HL-60 (cell line): ENCODE measurements around the gene ATXN7L3.
"Not testable (repeated sequence)": the region's sequence is repeated elsewhere in the genome, so short reads cannot be mapped to it uniquely, and the experiment has no call there.

ENCODE experiments used
- DNase-seq, 2 experiments: peaks; one replicate each; pipeline ENCODE4 v3.0.0-alpha.2; 2010 to 2020; ENCODE audit warnings: low read depth in 1 of 2, low spot score in 1 of 2
- H3K27ac ChIP-seq: fragments of 250-450 bp; sonication (Bioruptor Pico); replicated peaks from 2 replicates; pipeline ENCODE4 v1.5.1; 2020; ENCODE audit warnings: mild to moderate bottlenecking, moderate library complexity
- H3K27me3 ChIP-seq: fragments of 250-450 bp; sonication (Bioruptor Pico); 2 replicates; pipeline ENCODE4 v1.5.1; 2021; ENCODE audit warnings: mild to moderate bottlenecking, moderate library complexity; ENCODE audit not compliant: insufficient read depth, poor library complexity, severe bottlenecking
- H3K4me3 ChIP-seq: replicated peaks from 2 replicates; pipeline ENCODE4 v1.5.1; 2011; ENCODE audit warnings: mild to moderate bottlenecking, control low read depth, low read length; ENCODE audit not compliant: insufficient read depth
- CTCF ChIP-seq: IDR thresholded peaks from one replicate; pipeline ENCODE4 v1.5.1; 2011; ENCODE audit warnings: low read length, control low read depth, inconsistent platforms; ENCODE audit not compliant: insufficient read depth
- GABPA ChIP-seq: IDR thresholded peaks from 2 replicates; pipeline ENCODE4 v1.6.1; 2012; ENCODE audit warnings: low read depth
- POLR2AphosphoS5 ChIP-seq: IDR thresholded peaks from 2 replicates; pipeline ENCODE4 v1.6.1; 2012; ENCODE audit warnings: low read depth
- REST ChIP-seq: IDR thresholded peaks from 2 replicates; pipeline ENCODE4 v1.6.1; 2012; ENCODE audit warnings: low read depth; ENCODE audit not compliant: insufficient replicate concordance
- SPI1 ChIP-seq: IDR thresholded peaks from 2 replicates; pipeline ENCODE4 v1.6.1; 2012; ENCODE audit warnings: low read depth, mild to moderate bottlenecking, borderline replicate concordance

ATXN7L3 gene

DNA sequence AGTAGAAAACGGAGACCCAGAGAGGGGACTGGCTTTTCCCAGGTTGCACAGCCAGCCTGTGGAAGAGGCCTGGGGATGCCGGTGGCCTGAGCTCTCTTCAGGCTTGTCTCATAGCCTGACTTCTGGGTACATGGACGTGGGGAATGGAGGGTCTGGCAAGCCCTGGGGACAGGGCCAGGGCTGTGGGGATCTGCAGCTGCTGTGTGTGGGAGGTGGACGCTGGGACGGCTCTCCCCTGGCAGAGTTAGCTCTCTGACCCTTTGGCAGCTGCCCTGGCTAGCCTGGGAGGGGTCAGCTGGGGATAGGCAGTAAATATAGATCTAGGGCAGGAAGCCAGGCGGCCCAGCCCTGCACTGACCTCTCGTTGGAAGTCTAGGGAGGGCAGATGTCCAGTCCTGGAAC lies 47.8 kb upstream of the ATXN7L3 start:
- TF ChIP-seq SPI1 (no peak), CTCF (no peak), GABPA (no peak), POLR2AphosphoS5 (no peak), REST (no peak)

GRCh38 chr17:44241106-44241624 lies 41.5 kb upstream of the ATXN7L3 start:
- DNase-seq, result peak in 1 of 2 experiments; percentile 58
- H3K27me3 ChIP-seq, result no peaks in the 10 kb centered on the region
- no peak overlapping the region for H3K27ac ChIP-seq
- H3K4me3 ChIP-seq, result no peak overlapping the region
- TF ChIP-seq SPI1, result no peak
- TF ChIP-seq REST, result no peak
- no peak for TF ChIP-seq CTCF
- no peak for TF ChIP-seq GABPA
- TF ChIP-seq POLR2AphosphoS5, result no peak

More for the DNA sequence above, 47.8 kb upstream of the ATXN7L3 start:
- Histone ChIP-seq H3K4me3 (no peak overlapping the region), H3K27ac (no peak overlapping the region), H3K27me3 (no peaks in the 10 kb centered on the region)
- DNase-seq, result no peak

DNA sequence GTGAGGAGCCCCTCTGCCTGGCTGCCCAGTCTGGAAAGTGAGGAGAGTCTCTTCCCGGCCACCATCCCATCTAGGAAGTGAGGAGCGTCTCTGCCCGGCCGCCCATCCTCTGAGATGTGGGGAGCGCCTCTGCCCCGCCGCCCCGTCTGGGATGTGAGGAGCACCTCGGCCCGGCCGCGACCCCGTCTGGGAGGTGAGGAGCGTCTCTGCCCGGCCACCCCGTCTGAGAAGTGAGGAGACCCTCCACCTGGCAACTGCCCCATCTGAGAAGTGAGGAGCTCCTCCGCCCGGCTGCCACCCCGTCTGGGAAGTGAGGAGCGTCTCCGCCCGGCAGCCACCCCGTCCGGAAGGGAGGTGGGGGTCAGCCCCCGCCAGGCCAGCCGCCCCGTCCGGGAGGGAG lies 38.2 kb upstream of the ATXN7L3 start:
- DNase-seq, result not testable (repeated sequence)

DNA sequence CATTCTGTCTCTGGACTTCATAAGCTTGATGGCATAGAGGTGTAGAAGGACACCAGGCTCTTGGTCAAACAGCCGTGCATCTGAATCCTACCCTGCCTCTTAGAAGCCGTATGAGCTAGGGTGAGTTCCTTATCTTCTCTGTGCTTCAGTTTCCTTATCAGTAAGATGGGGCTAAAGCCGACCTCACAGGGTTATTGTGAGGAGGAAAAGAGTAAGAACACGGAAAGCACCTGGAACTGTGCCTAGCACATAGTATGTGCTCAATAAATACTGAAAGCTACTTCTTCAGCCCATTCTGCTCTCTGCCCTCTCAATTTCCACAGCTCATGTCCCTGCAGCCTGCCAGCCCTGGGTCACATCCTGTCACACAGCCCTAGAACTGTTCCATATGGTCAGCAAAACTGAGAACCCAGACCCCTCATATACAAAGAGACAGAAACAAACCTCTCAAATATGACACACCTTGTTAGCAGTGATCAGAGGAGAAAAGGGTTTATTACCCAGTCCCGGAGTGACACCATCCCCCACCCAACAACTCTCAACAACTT lies 36.8 kb upstream of the ATXN7L3 start:
- Histone ChIP-seq H3K27me3 (no peaks in the 10 kb centered on the region), H3K27ac (no peak overlapping the region), H3K4me3 (no peak overlapping the region)
- no peak for DNase-seq
- TF ChIP-seq REST, result no peak
- no peak for TF ChIP-seq CTCF
- no peak for TF ChIP-seq POLR2AphosphoS5
- TF ChIP-seq GABPA, result no peak
- no peak for TF ChIP-seq SPI1

More for the DNA sequence above, 38.2 kb upstream of the ATXN7L3 start:
- H3K27me3 ChIP-seq, H3K27ac ChIP-seq, H3K4me3 ChIP-seq: not testable (repeated sequence)
